LNCAP (cell line): ENCODE results near the gene IRF3.

Experiments
- TF ChIP-seq, protein P1 (sequence below): fragments of 450-650 bp; IDR thresholded peaks from 2 replicates; pipeline ENCODE4 v1.5.1; 2017; ENCODE audit warnings: mild to moderate bottlenecking

IRF3 gene

DNA sequence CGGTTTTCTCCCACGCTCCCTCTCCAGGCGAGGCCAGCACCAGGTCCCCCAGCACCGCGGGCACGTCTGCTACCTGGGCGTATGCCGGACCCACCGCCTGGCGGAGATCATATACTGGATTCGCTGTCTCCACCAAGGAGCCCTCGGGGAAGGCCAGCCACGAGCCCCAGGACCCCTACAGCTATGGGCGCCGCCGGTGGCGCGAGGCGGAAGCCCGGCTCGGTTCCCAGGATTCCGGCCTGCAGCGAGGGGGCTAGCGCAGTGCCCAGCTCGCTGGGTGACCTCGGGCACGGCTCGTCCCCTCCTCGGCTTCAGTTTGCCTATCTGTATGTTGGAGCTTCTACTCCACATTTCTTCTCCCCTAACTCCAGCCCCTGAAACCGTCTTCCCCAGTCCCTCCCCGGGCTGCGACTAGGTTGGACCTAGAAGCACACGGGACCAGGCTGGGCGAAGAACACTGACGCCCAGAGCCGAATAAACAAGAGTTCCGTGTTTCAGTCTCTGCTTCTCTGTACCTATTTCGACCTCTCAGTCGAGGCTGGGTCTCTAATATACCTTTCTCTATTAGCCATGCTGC, 24.5 kb upstream of the IRF3 start:
- TF ChIP-seq, protein P1, sequence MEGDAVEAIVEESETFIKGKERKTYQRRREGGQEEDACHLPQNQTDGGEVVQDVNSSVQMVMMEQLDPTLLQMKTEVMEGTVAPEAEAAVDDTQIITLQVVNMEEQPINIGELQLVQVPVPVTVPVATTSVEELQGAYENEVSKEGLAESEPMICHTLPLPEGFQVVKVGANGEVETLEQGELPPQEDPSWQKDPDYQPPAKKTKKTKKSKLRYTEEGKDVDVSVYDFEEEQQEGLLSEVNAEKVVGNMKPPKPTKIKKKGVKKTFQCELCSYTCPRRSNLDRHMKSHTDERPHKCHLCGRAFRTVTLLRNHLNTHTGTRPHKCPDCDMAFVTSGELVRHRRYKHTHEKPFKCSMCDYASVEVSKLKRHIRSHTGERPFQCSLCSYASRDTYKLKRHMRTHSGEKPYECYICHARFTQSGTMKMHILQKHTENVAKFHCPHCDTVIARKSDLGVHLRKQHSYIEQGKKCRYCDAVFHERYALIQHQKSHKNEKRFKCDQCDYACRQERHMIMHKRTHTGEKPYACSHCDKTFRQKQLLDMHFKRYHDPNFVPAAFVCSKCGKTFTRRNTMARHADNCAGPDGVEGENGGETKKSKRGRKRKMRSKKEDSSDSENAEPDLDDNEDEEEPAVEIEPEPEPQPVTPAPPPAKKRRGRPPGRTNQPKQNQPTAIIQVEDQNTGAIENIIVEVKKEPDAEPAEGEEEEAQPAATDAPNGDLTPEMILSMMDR, result no peak; the same call in 1 of the 2 replicates

DNA sequence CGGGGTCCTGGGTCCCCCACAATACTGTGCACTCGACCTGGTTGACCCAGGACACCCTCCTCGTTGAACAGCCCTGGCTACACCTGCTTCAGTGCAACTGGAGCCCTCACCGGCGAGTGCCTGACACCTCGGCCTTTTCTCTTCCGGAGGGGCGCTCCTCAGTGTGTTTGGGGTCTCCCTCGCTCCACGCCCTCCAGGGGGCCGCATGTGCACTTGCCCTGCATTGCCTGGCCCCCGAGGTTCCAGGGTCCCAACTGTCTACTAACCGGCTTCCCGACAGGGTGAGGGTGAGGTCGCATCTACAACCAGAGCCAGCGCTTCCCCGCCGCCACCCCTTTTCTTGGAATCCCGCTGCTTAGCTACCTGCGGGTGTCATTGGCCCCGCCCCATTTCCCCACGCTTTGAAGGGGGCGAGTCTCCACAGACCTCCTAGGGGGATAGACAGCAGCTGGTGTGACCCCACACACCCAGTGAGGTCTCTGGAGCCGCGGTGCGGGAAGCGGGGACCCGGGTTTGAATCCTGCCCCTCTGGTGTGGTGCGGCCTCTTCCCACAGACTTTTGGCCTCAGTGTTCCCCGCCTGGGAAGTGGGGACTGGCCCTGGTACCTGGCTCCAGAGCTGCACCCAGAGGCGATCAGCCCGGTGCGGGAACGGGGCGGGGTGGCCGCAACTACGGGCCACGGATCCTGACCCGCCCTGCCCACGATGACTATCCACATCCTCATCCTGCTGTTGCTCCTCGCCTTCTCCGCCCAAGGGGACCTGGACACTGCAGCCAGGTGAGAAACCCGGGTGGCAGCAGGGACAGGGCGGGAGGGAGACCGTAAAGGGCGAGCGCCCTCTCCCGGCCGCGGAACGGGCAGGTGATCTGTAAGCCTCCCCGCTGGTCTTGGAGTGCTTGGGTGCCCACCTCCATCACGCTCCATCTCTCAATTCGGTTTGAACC, 23.7 kb upstream of the IRF3 start, which contains the start of gene ADM5:
ADM5 (plus strand) TSS at position 462 of the 946 bp plus-strand sequence; CDS start at position 706, 244 bp downstream.
- TF ChIP-seq, protein P1, result peak; percentile 44

DNA sequence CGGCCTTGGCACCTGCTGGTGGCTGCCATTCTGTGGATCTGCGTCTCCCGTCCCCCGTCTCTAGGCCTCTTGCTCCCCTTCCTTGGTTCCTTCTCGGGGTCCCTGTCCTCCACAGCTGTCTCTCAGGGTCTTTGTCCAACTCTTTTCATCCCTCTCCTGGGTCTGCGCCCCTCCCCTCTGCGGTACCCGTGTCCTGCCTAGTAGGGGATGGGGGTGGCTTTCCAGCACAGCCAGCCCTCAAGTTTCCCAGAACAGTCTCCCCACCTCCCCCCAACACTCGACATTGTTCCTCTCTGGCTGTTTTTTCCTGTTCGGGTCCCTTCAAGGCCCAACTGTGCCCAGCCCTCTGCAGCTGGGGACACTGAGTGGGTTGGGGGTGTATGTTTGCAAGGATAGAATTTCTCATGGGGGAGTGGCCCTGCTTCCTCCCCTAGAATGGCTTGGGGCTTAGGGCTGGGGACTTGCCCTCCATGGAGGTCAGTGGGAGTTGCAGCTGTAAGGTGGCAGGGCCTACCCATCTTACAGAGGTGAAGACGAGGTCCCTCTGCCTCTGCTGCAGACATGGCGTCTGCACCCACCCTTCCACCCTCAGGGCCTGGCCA, 23.0 kb upstream of the IRF3 start:
- TF ChIP-seq, protein P1, result no peak

DNA sequence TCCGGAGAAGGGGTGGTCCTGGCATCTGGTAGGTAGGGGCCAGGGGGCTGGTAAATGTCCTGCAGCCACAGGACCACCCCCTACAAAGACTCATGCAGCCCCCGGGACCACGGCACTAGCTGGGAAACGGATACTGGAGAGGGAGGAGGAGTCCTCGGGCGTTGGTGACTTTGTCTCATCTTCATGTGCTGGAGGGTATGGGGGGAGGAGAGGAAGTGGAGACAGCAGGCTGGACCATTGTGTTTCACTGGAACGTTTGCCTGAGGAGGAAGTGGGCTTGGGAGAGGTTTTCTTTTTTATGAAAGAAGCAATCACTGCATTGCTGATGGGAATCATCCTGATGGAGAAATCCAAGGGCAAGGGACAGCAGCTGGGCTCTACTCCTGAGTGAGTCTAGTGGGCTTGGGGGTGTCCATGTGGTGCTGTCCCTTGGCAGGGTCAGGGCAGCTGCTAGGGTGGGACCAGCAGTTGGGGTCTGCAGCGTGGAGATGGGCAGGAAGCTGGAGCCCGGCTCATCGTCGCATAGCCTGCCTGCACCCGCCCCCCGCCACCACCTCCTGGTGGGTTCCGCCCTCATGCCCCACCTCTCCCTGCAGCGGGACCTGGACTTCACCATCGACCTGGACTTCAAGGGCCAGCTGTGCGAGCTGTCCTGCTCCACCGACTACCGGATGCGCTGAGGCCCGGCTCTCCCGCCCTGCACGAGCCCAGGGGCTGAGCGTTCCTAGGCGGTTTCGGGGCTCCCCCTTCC, 22.1 kb upstream of the IRF3 start:
- TF ChIP-seq, protein P1, result no peak

DNA sequence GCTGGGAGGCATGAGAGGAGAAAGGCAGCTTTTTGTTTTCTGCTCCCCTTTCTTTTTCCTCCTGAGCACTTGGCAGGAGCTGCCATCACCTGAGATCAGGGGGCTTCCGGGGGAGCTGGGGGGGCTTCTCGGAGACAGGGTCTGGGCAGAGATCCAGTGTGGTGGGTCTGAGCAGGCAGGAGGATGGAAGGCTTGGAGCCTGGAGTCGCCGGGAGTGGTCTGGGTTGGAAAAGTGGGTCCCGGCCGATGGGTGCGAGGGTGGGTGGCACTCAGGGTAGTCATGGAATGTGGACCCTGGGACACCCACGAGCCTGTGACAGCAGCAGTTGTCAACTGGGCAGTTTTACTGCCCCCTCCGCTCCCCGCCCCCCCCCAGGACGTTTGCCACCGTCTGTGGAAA, 21.5 kb upstream of the IRF3 start:
- TF ChIP-seq, protein P1, result no peak

DNA sequence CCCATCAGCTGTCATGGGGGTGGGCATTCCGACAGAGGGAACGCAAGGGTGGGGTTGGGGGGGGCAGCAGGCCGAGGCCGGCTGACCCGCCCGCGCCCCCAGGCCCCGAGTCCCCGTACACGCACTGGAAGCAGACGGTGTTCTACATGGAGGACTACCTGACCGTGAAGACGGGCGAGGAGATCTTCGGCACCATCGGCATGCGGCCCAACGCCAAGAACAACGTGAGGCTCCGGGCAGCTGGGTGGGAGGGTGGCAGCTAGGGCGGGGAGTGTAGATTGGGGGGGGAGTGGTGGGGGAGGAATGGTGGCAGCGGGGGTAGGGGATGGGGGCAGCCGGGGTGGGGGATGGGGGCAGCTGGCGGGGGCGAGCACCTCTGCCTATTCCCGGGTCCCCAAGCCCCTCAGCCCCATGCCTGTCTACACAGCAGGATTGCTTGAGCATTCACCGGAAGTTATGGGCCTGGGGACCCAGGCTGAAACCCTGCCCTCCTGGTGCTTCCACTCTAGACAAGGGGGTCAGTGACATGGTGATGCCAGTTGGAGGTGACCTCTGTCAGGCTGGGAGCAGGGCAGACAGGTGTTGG, 20.9 kb upstream of the IRF3 start:
- TF ChIP-seq, protein P1, result no peak
